HK-2 (cell line): ENCODE measurements around the gene RNF34.
"Not testable (repeated sequence)": the region's sequence is repeated elsewhere in the genome, so short reads cannot be mapped to it uniquely, and the experiment has no call there.

Source experiments
- DNase-seq: peaks from one replicate; pipeline ENCODE4 v3.0.0-alpha.2; 2018; ENCODE audit not compliant: unreplicated experiment

RNF34 gene, protein sequence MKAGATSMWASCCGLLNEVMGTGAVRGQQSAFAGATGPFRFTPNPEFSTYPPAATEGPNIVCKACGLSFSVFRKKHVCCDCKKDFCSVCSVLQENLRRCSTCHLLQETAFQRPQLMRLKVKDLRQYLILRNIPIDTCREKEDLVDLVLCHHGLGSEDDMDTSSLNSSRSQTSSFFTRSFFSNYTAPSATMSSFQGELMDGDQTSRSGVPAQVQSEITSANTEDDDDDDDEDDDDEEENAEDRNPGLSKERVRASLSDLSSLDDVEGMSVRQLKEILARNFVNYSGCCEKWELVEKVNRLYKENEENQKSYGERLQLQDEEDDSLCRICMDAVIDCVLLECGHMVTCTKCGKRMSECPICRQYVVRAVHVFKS

DNA sequence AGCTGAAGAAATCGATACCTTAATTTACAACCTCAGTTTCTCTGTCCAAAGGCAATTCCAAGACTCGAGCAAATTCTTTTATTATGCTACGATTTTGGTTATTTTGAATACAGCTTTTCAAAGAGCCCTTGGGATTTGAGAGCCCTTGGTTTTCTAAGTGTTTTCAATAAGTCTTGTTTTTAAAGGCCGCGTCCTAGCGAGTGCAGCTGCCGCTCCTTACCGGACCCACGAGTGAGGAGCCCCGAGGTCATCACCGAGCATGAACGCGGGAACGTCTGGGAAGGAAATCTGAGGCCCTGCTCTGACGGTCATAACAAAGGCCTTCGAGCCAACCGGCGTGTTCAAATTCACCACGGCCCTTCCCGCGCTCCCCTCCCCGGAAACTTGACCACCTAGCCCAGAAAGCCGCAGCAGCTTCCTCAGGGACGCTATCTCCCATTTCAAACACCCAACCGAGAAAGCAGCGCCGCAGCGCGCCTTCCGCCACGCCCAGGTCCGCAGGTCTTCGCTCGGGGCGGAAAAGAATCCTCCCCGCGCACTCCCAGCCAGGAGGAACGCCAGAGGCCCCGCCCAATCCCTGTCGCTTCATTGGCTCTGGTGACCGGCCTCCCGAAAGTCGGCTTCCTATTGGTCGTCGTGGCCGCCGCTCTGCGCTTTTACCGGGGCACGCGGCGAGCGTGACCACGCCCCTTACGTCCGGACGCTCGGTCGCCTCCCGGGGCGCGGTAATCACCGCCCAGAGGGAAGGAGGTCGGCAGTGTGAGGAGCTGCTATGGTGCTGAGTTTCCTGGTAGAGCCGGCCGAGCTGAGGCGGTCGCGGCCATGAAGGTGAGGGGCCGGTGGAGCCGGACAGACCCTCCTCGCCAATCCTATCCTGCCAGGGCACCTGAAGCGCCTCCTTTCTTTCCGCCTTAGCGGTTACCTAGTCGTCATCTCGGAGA, at the start of gene RNF34:
TSS of gene RNF34 (plus strand) at position 728 of the 941 bp plus-strand sequence. CDS start at position 823, 95 bp downstream.
- DNase-seq: peak; percentile 99

DNA sequence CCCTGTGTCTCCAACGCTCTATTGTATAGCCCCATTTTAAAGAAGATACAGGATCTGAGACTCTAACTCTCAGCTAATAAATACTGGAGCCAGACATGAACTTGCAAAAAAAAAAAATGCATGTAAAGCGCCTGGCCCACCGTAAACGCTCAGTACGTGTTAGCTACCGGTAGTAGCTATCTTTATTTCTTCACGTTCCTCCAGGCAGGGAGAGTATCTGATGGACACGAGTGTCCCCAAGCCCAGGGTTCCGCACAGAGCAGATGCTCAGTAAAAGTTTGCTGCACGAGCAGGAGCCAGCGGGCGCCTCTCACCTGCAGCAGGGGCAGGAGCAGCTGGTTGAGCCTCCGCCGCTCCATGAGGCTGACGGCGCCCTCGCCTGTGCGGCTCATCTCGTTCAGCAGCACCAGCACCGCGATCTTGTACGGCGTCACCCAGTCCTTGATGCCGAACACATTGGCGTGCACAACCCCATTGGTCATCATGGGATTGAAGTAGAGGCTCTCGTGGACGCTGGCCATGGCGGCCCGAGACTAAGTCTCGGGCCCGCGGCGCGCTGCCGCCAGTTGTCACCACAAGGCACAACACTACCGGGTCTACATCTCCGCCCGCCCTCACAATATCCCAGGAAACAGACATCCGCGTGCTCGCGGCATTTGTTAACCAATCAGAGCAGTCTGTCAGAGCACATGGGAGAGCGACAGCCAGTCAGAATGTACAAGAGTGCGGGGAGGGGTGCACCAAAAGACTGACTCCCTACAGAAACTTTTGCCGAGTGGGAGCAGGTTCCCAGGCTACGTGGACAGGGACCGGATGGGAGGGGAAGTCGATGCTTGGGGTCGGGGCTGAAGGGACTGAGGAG, 47.9 kb upstream of the RNF34 start, which contains the start of gene ANAPC5:
TSS of gene ANAPC5 (minus strand) at position 592 of the 862 bp plus-strand sequence. CDS start at position 521, 71 bp downstream.
- DNase-seq: peak; percentile 96

DNA sequence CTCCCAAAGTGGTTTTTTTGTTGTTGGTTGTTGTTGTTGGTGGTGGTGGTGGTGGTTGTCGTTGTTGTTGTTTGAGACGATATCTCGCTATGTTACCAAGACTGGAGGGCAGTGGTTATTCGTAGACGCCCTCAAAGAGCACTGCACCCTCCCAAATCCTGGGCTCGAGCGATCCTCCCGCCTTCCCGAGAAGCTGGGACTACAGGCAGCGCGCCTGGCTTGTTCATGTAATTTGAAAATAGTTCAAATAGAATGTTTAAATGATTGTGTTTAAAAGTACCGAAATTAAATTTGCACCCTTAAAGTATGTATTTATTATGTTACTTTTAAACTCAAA, 47.3 kb upstream of the RNF34 start:
- DNase-seq: no peak

DNA sequence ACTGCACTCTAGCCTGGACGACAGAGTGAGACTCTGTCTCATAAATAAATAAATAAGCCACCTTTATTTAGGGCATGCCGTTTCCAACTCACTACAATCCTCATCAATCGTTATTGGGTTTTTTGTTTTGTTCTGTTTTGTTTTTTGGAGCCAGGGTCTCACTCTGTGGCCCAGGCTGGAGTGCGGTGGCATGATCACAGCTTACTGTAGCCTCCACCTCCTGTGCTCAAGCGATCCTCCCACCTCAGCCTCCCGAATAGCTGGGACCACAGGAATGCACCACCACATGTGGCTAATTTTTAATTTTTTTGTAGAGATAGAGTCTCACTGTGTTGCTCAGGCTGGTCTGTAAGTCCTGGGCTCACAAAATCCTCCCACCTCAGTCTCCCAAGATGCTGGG, 44.1 kb upstream of the RNF34 start:
- no peak for DNase-seq

DNA sequence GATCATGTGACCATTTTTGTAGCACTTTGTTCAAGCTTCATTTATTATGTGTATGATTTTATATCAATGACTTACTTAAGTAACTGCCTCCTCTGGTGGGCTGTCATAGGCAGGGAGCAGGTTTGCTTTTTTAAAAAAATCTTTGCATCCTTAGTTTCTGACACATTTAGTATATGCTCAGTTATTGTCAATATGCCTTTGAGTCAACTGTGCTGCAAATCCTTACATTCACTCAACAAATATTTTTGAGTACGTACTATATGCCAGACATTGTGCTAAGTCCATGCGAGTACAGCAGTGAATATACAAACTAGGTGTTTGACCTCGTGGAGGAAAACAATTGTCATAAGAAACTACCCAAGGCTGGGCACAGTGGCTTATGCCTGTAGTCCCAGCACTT, 43.3 kb upstream of the RNF34 start:
- DNase-seq: no peak

DNA sequence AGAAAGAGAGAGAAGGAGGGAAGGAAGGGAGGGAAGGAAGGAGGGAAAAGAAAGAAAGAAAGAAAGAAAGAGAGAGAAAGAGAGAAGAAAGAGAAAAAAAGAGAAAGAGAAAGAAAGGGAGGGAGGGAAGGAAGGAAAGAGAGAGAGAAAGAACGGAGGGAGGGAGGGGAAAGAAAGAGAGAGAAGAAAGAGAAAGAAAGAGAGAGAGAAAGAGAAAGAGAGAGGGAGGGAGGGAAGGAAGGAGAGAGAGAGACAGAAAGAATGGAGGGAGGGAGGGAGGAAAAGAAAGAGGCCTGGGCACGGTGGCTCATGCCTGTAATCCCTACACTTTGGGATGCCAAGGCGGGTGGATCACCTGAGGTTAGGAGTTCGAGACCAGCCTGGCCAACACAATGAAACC, 42.6 kb upstream of the RNF34 start:
- no peak for DNase-seq

DNA sequence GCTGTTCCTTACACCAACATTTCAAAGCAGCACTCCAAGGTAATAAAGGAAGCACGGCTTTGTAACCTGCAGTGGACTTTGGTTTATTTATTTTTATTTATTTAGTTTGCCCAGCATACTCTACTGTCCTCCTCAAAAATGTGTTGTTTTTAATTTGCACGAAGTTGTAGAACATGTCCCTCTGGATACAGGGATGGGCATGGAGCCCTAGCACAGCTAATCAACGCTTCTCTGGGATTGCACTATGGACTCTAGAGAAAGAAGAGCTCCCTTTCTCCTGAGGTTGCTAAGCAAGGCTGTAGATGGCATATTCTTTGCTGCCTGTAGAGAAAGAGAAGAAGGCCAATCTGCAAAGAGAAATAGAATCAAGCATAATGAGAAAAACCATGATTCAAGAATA, 41.8 kb upstream of the RNF34 start:
- no peak for DNase-seq

DNA sequence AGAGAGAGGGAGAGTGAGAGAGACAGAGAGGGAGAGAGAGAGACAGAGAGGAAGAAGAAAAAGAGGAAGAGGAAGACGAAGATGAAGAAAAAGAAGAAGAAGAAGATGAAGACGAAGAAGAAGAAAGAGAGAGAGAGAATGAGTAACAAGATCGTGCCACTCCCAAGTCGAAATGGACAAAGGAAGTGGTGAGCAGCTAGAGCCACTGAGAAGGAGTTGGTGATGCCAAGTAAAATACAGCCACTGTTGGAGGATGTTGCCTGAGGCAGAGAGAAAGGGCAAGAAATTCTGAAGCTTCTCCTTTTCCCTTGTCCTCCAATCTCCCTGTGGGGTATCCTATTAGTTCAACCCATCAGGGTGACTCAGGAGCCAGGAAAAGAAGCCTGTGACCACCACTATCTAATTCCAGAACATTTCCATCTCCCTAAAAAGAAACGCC, 35.2 kb upstream of the RNF34 start:
- DNase-seq: no peak

DNA sequence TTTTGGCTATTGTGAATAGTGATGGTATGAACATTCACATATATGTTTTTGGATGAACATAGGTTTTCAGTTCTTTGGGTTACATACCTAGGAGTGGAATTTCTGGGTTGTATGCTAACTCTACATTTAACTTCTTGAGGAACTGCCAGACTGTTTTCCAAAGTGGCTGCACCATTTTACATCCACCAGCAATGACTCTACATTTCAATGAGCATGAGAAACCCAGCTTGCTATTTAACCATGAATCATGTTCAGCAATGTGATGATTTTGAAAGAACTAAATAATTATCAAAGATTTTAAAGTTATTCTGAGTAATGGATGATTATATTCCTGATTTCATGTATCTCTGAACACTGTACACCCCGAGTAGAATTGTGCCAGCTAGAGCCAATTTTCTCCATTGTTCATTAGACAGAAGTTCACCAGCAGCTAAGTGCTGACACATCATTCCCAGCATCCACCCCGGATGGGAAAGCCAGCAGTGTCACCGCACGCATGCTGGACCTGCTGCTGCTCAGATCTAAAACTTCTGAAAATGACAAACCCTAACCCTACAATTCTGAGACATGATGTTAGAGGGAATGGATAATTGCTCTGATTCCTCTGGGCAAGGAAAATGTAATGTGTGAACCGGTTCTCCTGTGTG, 34.4 kb upstream of the RNF34 start:
- no peak for DNase-seq

DNA sequence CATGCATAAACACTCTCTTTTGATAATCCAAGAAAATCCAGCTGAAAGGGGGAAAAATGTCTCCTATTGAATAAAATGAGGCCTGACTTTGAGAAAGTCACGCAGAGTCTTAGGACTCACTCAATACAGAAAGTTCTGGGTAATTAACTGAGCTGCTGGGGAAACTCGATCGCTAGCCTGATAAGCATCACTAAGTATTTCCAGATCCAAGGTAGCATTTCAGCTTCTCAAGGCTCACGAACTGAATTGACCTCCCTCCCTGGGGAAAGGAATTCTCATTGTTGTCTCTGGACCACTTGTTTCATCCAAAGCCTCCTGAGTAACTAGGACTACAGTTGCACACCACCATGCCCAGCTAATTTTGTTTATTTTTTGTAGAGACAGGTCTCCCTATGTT, 33.9 kb upstream of the RNF34 start:
- no peak for DNase-seq

DNA sequence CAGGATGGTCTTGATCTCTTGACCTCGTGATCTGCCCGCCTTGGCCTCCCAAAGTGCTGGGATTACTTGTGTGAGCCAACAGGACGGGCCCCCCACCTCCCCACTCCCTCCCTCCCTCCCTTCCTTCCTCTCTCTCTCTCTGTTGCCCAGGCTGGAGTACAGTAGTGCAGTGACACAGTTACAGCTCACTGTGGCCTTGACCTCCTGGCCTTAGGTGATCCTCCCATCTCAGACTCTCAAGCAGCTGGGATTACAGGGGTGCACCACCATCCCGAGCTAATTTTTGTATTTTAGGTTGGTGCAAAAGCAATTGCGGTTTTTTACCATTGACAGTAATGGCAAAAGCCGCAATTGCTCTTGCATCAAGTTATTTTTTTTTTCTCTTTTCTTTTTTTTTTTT, 28.5 kb upstream of the RNF34 start:
- DNase-seq: no peak

DNA sequence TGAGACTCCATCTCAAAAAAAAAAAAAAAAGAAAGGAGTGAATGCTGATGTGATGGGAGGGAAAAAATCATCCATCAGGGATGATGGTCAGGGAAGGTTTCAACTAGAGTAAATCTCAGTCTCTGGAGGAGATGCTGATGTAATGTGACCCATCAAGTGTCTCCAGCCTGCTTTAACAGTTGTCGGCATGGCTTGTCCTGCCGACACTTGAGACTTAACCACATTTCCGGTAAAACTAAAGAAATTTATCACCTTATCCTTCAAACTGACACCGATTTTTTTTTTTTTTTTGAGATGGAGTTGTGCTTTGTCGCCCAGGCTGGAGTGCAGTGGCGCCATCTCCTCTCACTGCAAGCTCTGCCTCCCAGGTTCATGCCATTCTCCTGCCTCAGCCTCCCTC, 26.2 kb upstream of the RNF34 start:
- no peak for DNase-seq

DNA sequence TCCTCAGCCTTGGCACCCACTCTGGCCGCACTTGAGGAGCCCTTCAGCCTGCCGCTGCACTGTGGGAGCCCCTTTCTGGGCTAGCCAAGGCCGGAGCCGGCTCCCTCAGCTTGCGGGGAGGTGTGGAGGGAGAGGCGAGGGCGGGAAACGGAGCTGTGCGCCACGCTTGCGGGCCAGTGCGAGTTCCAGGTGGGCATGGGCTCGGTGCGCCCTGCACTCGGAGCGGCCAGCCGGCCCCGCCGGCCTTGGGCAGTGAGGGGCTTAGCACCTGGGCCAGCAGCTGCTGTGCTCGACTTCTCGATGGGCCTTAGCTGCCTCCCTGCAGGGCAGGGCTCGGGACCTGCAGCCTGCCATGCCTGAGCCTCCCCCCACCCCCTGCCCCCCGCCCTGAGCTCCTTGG, 25.6 kb upstream of the RNF34 start:
- DNase-seq: not testable (repeated sequence)

DNA sequence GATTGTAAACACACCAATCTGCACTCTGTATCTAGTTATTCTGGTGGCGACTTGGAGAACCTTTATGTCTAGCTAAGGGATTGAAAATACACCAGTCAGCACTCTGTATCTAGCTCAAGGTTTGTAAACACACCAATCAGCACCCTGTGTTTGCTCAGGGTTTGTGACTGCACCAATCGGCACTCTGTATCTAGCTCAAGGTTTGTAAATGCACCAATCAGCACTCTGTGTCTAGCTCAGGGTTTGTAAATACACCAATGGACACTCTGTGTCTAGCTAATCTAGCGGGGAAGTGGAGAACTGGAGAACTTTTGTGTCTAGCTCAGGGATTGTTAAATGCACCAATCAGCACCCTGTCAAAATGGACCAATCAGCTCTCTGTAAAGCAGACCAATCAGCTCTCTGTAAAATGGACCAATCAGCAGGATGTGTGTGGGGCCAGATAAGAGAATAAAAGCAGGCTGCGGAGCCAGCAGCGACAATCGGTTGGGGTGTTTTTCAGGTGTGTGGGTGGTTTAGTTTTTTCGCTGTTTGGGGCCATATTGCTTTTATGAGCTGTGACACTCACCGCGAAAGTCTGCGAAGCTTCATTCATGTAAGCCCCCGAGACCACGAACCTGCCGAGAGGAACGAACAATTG, 24.9 kb upstream of the RNF34 start:
- DNase-seq: not testable (repeated sequence)

DNA sequence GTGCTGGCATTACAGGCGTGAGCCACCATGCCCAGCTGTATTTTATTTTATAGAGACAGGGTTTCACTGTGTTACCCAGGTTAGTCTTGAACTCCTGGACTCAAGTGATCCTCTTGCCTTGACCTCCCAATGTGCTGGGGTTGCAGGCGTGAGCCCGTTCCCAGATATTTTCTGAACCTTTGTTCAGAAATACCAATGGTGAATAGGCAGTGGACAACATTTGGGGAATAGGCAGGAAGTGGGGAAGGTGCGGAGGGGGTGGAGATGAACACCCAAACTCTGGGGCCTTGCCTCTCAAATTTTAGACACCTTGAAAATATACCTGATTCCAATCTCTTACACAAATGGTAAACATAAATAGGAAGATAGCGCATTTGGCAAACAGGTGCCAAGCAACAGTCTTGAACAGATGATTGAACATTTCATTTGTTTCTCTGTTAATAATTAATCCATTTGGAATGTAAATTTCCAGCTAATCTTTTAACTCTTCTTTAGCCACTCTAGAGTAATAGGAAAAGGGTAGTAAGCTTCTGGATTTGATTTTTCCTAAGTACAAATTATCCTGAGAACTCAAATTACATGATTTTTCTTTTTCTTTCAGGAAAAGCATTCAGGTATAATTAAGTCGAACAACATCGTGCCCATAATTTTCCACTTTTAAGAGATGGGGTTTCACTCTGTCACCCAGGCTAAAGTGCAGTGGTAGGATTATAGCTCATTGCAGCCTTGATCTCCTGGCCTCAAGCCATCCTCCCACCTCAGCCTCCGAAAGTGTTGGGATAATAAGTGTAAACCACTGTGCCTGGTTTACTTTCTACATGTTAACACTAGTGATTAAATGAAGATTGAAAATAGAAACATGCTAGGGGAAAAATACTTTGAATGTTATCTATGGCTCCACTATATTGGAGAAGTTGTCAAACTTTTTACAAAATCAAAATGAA, 22.9 kb upstream of the RNF34 start:
- no peak for DNase-seq

DNA sequence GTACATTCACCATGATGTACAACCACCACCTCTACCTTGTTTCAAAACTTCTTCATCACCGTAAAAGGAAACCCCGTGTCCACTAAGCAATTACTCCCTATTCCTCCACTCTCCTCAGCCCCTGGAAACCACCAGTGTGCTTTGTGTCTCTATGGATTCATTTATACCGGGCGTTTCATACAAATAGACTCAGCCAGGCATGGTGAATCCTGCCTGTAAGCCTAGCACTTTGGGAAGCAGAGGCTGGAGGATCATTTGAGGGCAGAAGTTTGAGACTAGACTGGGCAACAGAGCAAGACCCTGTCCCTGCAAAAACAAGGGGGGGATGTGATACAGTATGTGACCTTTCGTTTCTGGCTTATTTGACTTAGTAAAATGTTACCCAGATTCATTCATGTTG, 21.2 kb upstream of the RNF34 start:
- no peak for DNase-seq

DNA sequence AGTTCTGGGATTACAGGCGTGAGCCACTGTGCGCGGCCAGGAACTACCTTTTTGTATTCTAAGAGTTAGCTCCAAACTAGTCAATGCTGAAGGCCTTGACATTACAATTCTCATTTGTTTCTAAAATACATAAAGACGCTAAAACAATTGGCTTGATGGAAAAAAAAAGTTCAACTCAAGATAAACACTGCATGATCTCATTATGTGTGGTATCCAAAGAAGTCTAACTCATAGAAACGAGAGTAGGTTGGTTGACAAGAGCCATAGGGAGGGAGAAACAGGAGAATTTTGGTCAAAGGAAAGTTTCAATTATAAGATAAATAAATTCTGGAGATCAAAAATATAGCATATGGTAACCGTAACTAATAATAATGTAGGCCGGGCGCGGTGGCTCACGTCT, 20.0 kb upstream of the RNF34 start:
- no peak for DNase-seq

DNA sequence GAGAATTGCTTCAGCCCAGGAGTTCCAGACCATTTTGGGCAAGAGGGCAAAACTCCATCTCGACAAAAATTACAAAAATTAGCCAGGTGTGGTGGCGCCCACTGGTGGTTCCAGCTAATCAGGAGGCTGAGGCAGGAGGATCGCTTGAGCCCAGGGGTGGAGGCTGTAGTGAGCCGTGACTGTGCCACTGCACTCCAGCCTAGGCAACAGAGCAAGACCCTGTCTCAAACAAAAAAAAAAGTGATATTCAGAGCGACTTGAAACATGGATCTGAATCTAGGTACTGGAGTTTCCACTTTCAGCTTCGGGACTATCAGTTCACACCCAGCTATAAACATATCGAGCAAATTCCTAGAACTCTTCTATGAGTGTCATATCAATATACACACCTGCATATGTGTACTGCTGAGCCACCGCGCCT, 16.3 kb upstream of the RNF34 start:
- no peak for DNase-seq

DNA sequence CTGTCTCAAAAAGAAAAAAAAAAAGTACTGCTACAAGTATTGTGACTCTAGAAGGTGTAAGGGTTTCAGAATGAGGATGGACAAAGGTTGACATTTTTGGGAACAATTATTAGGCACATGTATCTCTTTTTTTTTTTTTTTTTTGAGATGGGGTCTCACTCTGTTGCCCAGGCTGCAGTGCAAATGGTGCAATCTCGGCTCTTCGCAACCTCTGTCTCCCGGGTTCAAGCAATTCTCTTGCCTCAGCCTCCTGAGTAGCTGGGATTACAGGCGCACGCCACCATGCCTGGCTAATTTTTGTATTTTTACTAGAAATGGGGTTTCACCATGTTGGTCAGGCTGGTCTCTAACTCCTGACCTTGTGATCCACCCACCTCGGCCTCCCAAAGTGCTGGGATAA, 15.0 kb upstream of the RNF34 start:
- DNase-seq: not testable (repeated sequence)
